Activated T-helper 2 cell treated with anti-CD3 and anti-CD28 coated beads, Interferon-gamma antibody, Interleukin-2, Interleukin-4, amounts not matched to agents 10 μg/mL and 5 μg/mL and 100 μg/mL, durations not matched to agents 14 hours and 24 hours and 36 hours (primary cell): ENCODE results near the gene DQX1. TPM values are rescaled to one million over a fixed set of nuclear protein-coding genes. Genes with fewer than 3 reads are reported as not detected.
A peak's percentile ranks its signal among the peaks of the same experiment; 100 is the strongest.

Experiments
- DNase-seq: peaks from one replicate; pipeline ENCODE4 v3.0.0; 2021; ENCODE audit warnings: low spot score
- H3K27ac Mint-ChIP-seq: one replicate; pipeline ENCODE4 v1.8.0; 2021; ENCODE audit warnings: mixed read lengths
- H3K27me3 Mint-ChIP-seq: one replicate; pipeline ENCODE4 v1.8.0; 2021; ENCODE audit warnings: low read depth, mixed read lengths
- H3K36me3 Mint-ChIP-seq: one replicate; pipeline ENCODE4 v1.8.0; 2021; ENCODE audit warnings: low read depth, mixed read lengths
- H3K4me1 Mint-ChIP-seq: one replicate; pipeline ENCODE4 v1.8.0; 2021; ENCODE audit warnings: low read depth, mixed read lengths
- H3K4me3 Mint-ChIP-seq: one replicate; pipeline ENCODE4 v1.8.0; 2021; ENCODE audit warnings: low read depth, mild to moderate bottlenecking, moderate library complexity, mixed read lengths
- H3K9me3 Mint-ChIP-seq: one replicate; pipeline ENCODE4 v1.8.0; 2021; ENCODE audit warnings: mixed read lengths
- intact Hi-C: fragments of 100-400 bp; cut with micrococcal nuclease; formaldehyde crosslinking; loops from one replicate; pipeline ENCODE4 v1.15.1; 2023
- total RNA-seq: library from RNA; stranded (reverse); gene quantifications from 2 replicates; pipeline ENCODE4 v1.2.3, GENCODE V29; 2022

The DQX1 gene
- 0.39 and 0.94 TPM in 2 replicates for total RNA-seq

GRCh38 chr2:74525717-74526648 lies at the start of gene DQX1:
TSS of gene DQX1 (minus strand) at chr2:74526231. CDS start at chr2:74525729, 502 bp downstream.
- Mint-ChIP-seq H3K27me3 (peaks cover 4% of the 10 kb centered on the region), H3K27ac (peak within 1 kb of the TSS; percentile 46), H3K4me1 (peaks cover 25% of the 10 kb centered on the region), H3K9me3 (no peaks in the 10 kb centered on the region), H3K4me3 (peak within 1 kb of the TSS; percentile 50), H3K36me3 (peaks cover 44% of the 10 kb centered on the region)
- no peak for DNase-seq
- intact Hi-C loops = no loop called here

- Mint-ChIP-seq H3K9me3 (no peaks in the 10 kb centered on the region), H3K27ac (no peak overlapping the region), H3K4me1 (peaks cover 64% of the 10 kb centered on the region), H3K27me3 (no peaks in the 10 kb centered on the region), H3K4me3 (no peak overlapping the region), H3K36me3 (peaks cover 2% of the 10 kb centered on the region)
- no peak for DNase-seq
- intact Hi-C loops = no loop called here
Observed at GRCh38 chr2:74575320-74575719, 49.3 kb upstream of the DQX1 start.

GRCh38 chr2:74573747-74574562 lies 47.9 kb upstream of the DQX1 start:
- peak; percentile 45 for DNase-seq
- peaks cover 2% of the 10 kb centered on the region for H3K36me3 Mint-ChIP-seq
- no peaks in the 10 kb centered on the region for H3K9me3 Mint-ChIP-seq
- H3K4me3 Mint-ChIP-seq = peak overlapping the region; percentile 34
- H3K4me1 Mint-ChIP-seq = peaks cover 63% of the 10 kb centered on the region
- H3K27ac Mint-ChIP-seq = peak overlapping the region; percentile 74
- no peaks in the 10 kb centered on the region for H3K27me3 Mint-ChIP-seq
- intact Hi-C loops = no loop called here

GRCh38 chr2:74572178-74572925 lies 46.3 kb upstream of the DQX1 start:
- Mint-ChIP-seq H3K27ac (peak overlapping the region; percentile 18), H3K4me1 (peaks cover 65% of the 10 kb centered on the region), H3K27me3 (no peaks in the 10 kb centered on the region), H3K4me3 (no peak overlapping the region), H3K36me3 (peaks cover 2% of the 10 kb centered on the region), H3K9me3 (no peaks in the 10 kb centered on the region)
- intact Hi-C loops = no loop called here
- no peak for DNase-seq

GRCh38 chr2:74571058-74571457 lies 45.0 kb upstream of the DQX1 start:
- intact Hi-C loops = loop anchor here (2.0 kb wide), 1 partner anchor 14 kb away; no protein-coding TSS in a partner anchor

GRCh38 chr2:74569686-74570085 lies 43.7 kb upstream of the DQX1 start:
- no peaks in the 10 kb centered on the region for H3K27me3 Mint-ChIP-seq
- H3K36me3 Mint-ChIP-seq = peaks cover 2% of the 10 kb centered on the region
- H3K4me3 Mint-ChIP-seq = no peak overlapping the region
- no peaks in the 10 kb centered on the region for H3K9me3 Mint-ChIP-seq
- no peak overlapping the region for H3K27ac Mint-ChIP-seq
- intact Hi-C loops = loop anchor here (2.0 kb wide), 1 partner anchor 15 kb away; no protein-coding TSS in a partner anchor
- DNase-seq = no peak
- peaks cover 53% of the 10 kb centered on the region for H3K4me1 Mint-ChIP-seq

More at GRCh38 chr2:74571058-74571457, 45.0 kb upstream of the DQX1 start:
- no peak overlapping the region for H3K27ac Mint-ChIP-seq
- peaks cover 60% of the 10 kb centered on the region for H3K4me1 Mint-ChIP-seq
- H3K4me3 Mint-ChIP-seq = no peak overlapping the region
- no peaks in the 10 kb centered on the region for H3K27me3 Mint-ChIP-seq
- H3K36me3 Mint-ChIP-seq = peaks cover 2% of the 10 kb centered on the region
- H3K9me3 Mint-ChIP-seq = no peaks in the 10 kb centered on the region
- DNase-seq = no peak

GRCh38 chr2:74567881-74568280 lies 41.9 kb upstream of the DQX1 start:
- Mint-ChIP-seq H3K9me3 (no peaks in the 10 kb centered on the region), H3K4me1 (peaks cover 49% of the 10 kb centered on the region), H3K27me3 (no peaks in the 10 kb centered on the region), H3K27ac (no peak overlapping the region), H3K4me3 (no peak overlapping the region), H3K36me3 (no peaks in the 10 kb centered on the region)
- intact Hi-C loops = no loop called here
- DNase-seq = no peak

- no peak for DNase-seq
- no peaks in the 10 kb centered on the region for H3K27me3 Mint-ChIP-seq
- peaks cover 50% of the 10 kb centered on the region for H3K4me1 Mint-ChIP-seq
- H3K36me3 Mint-ChIP-seq = no peaks in the 10 kb centered on the region
- H3K27ac Mint-ChIP-seq = peak overlapping the region; percentile 76
- intact Hi-C loops = loop anchor here (1.0 kb wide), 1 partner anchor 12 kb away; the partner anchor contains the start of gene DOK1
- no peaks in the 10 kb centered on the region for H3K9me3 Mint-ChIP-seq
- H3K4me3 Mint-ChIP-seq = peak overlapping the region; percentile 28
Observed at GRCh38 chr2:74566754-74567085, 40.7 kb upstream of the DQX1 start.

GRCh38 chr2:74566076-74566753 lies 40.2 kb upstream of the DQX1 start:
- no peaks in the 10 kb centered on the region for H3K36me3 Mint-ChIP-seq
- peaks cover 51% of the 10 kb centered on the region for H3K4me1 Mint-ChIP-seq
- H3K9me3 Mint-ChIP-seq = no peaks in the 10 kb centered on the region
- intact Hi-C loops = loop anchor here (1.0 kb wide), 1 partner anchor 12 kb away; the partner anchor contains the start of gene DOK1
- peak overlapping the region; percentile 76 for H3K27ac Mint-ChIP-seq
- DNase-seq = no peak
- no peaks in the 10 kb centered on the region for H3K27me3 Mint-ChIP-seq
- no peak overlapping the region for H3K4me3 Mint-ChIP-seq

- no peaks in the 10 kb centered on the region for H3K27me3 Mint-ChIP-seq
- H3K4me1 Mint-ChIP-seq = peaks cover 50% of the 10 kb centered on the region
- no peaks in the 10 kb centered on the region for H3K9me3 Mint-ChIP-seq
- no peaks in the 10 kb centered on the region for H3K36me3 Mint-ChIP-seq
- DNase-seq = no peak
- no peak overlapping the region for H3K27ac Mint-ChIP-seq
- no peak overlapping the region for H3K4me3 Mint-ChIP-seq
- intact Hi-C loops = no loop called here
Observed at GRCh38 chr2:74564222-74564621, 38.2 kb upstream of the DQX1 start.

- no peaks in the 10 kb centered on the region for H3K27me3 Mint-ChIP-seq
- H3K27ac Mint-ChIP-seq = no peak overlapping the region
- no peak for DNase-seq
- intact Hi-C loops = no loop called here
- H3K4me1 Mint-ChIP-seq = peaks cover 41% of the 10 kb centered on the region
- no peaks in the 10 kb centered on the region for H3K9me3 Mint-ChIP-seq
- H3K4me3 Mint-ChIP-seq = no peak overlapping the region
- H3K36me3 Mint-ChIP-seq = peaks cover 3% of the 10 kb centered on the region
Observed at GRCh38 chr2:74562126-74562775, 36.2 kb upstream of the DQX1 start.
